Liver (tissue), 9 donors: ENCODE results near the gene ABCB4. TPM values are rescaled to one million over a fixed set of nuclear protein-coding genes. Genes with fewer than 3 reads are reported as not detected.

Source experiments
- DNase-seq: peaks from one replicate; pipeline ENCODE4 v3.0.0-alpha.2; 2017; ENCODE audit warnings: low spot score
- H3K27ac ChIP-seq, 2 donors: one replicate each; pipeline ENCODE4 v1.7.0; 2013; ENCODE audit warnings: inconsistent platforms in 2 of 2, low read length in 2 of 2, control low read depth in 1 of 2, low read depth in 1 of 2, mild to moderate bottlenecking in 1 of 2
- H3K27me3 ChIP-seq, 4 donors: one replicate each; pipeline versions ENCODE4 v1.6.1 to v1.7.0; 2013; ENCODE audit warnings: low read length in 3 of 4, inconsistent platforms in 1 of 4, mild to moderate bottlenecking in 1 of 4, moderate library complexity in 1 of 4; ENCODE audit not compliant: control insufficient read depth in 4 of 4, insufficient read depth in 4 of 4
- H3K36me3 ChIP-seq, 4 donors: one replicate each; pipeline versions ENCODE4 v1.6.1 to v1.7.0; 2013; ENCODE audit warnings: low read length in 3 of 4, mild to moderate bottlenecking in 3 of 4, low read depth in 1 of 4, moderate library complexity in 1 of 4; ENCODE audit not compliant: control insufficient read depth in 4 of 4, insufficient read depth in 3 of 4
- H3K4me1 ChIP-seq, 4 donors: one replicate each; pipeline versions ENCODE4 v1.6.1 to v1.7.0; 2013; ENCODE audit warnings: low read length in 3 of 4, mild to moderate bottlenecking in 3 of 4, moderate library complexity in 1 of 4; ENCODE audit not compliant: control insufficient read depth in 4 of 4, insufficient read depth in 4 of 4
- H3K4me3 ChIP-seq, 3 donors: one replicate each; pipeline versions ENCODE4 v1.6.1 to v1.7.0; 2013; ENCODE audit warnings: low read length in 3 of 3, control low read depth in 1 of 3, low read depth in 1 of 3, mild to moderate bottlenecking in 1 of 3
- H3K9ac ChIP-seq, 2 donors: one replicate each; pipeline ENCODE4 v1.7.0; 2013; ENCODE audit warnings: low read length in 2 of 2, mild to moderate bottlenecking in 2 of 2, moderate library complexity in 2 of 2, control low read depth in 1 of 2, low read depth in 1 of 2
- H3K9me3 ChIP-seq, 4 donors: one replicate each; pipeline versions ENCODE4 v1.6.1 to v1.7.0; 2013; ENCODE audit warnings: low read length in 3 of 4; ENCODE audit not compliant: control insufficient read depth in 4 of 4
- EGR1 ChIP-seq, 2 donors: IDR thresholded peaks; 2 replicates each; pipeline ENCODE4 v1.6.1; 2016 to 2018; ENCODE audit warnings: antibody characterized with exemption in 2 of 2, low read depth in 2 of 2
- FOXA1 ChIP-seq: IDR thresholded peaks from 2 replicates; pipeline ENCODE4 v1.6.1; 2016; ENCODE audit warnings: antibody characterized with exemption
- FOXA2 ChIP-seq: IDR thresholded peaks from 2 replicates; pipeline ENCODE4 v1.6.1; 2016; ENCODE audit warnings: antibody characterized with exemption
- GABPA ChIP-seq, 2 donors: IDR thresholded peaks in 1 of 2; conservative IDR thresholded peaks in 1 of 2; 2 replicates each; pipeline ENCODE4 v1.6.1; 2016; ENCODE audit warnings: antibody characterized with exemption in 2 of 2, mild to moderate bottlenecking in 1 of 2, moderate library complexity in 1 of 2
- HNF4A ChIP-seq, 2 donors: conservative IDR thresholded peaks; 2 replicates each; pipeline ENCODE4 v1.6.1; 2016; ENCODE audit warnings: antibody characterized with exemption in 2 of 2, mild to moderate bottlenecking in 2 of 2
- HNF4G ChIP-seq: IDR thresholded peaks from 2 replicates; pipeline ENCODE4 v1.6.1; 2016; ENCODE audit warnings: antibody characterized with exemption
- JUND ChIP-seq, 2 donors: IDR thresholded peaks; 2 replicates each; pipeline ENCODE4 v1.6.1; 2016; ENCODE audit warnings: antibody characterized with exemption in 2 of 2
- NR2F2 ChIP-seq: IDR thresholded peaks from 2 replicates; pipeline ENCODE4 v1.6.1; 2016; ENCODE audit warnings: antibody characterized with exemption
- RAD21 ChIP-seq, 2 donors: IDR thresholded peaks; 2 replicates each; pipeline ENCODE4 v1.6.1; 2016; ENCODE audit warnings: antibody characterized with exemption in 2 of 2, mild to moderate bottlenecking in 2 of 2
- RXRA ChIP-seq, 2 donors: IDR thresholded peaks; 2 replicates each; pipeline ENCODE4 v1.6.1; 2017 to 2018; ENCODE audit warnings: antibody characterized with exemption in 2 of 2, mild to moderate bottlenecking in 1 of 2
- SP1 ChIP-seq: IDR thresholded peaks from 2 replicates; pipeline ENCODE4 v1.6.1; 2018; ENCODE audit warnings: antibody characterized with exemption, mild to moderate bottlenecking
- TAF1 ChIP-seq: conservative IDR thresholded peaks from 2 replicates; pipeline ENCODE4 v1.6.1; 2016; ENCODE audit warnings: antibody characterized with exemption, mild to moderate bottlenecking
- YY1 ChIP-seq: IDR thresholded peaks from 2 replicates; pipeline ENCODE4 v1.6.1; 2016; ENCODE audit warnings: antibody characterized with exemption, mild to moderate bottlenecking
- WGBS: extraction: QIAGEN DNeasy Blood & Tissue Kit; methylation state at CpG from one replicate; pipeline ENCODE4 v1.1.7; 2013; 5-methylcytosine and 5-hydroxymethylcytosine counted together
- polyA plus RNA-seq, 2 donors: library from polyadenylated mRNA; stranded (reverse) in 1 of 2; unstranded in 1 of 2; fragments of 200-250 nt in 1 of 2; fragments of >200 nt in 1 of 2; fragmentation: Nextera tagmentation in 1 of 2; extraction: Ambion mirVana in 1 of 2; gene quantifications; one replicate each; pipeline versions ENCODE4 v1.2.1 to v1.2.3, GENCODE V29; 2013 to 2015
- total RNA-seq, 2 donors: library from RNA; depleted of rRNA; stranded (reverse); fragments of >200 nt; gene quantifications; one replicate each; pipeline ENCODE4 v1.2.3, GENCODE V29; 2014
- TF ChIP-seq, protein P1 (sequence below): IDR thresholded peaks from 2 replicates; pipeline ENCODE4 v1.6.1; 2016; ENCODE audit warnings: antibody characterized with exemption
- TF ChIP-seq, protein P2 (sequence below): IDR thresholded peaks from 2 replicates; pipeline ENCODE4 v1.6.1; 2016; ENCODE audit warnings: antibody characterized with exemption
- TF ChIP-seq, protein P3 (sequence below): IDR thresholded peaks from 2 replicates; pipeline ENCODE4 v1.6.1; 2016; ENCODE audit warnings: antibody characterized with exemption
- TF ChIP-seq, protein P4 (sequence below): IDR thresholded peaks from 2 replicates; pipeline ENCODE4 v1.6.1; 2016; ENCODE audit warnings: antibody characterized with exemption, mild to moderate bottlenecking
- TF ChIP-seq, protein P5 (sequence below): fragments of 150-350 bp; IDR thresholded peaks from 2 replicates; pipeline ENCODE4 v1.5.1; 2017; ENCODE audit warnings: improper control_type of control experiment, low read depth, low read length; ENCODE audit not compliant: missing input control
- donor health status: healthy.
- donor health status: healthy.
- donor health status: healthy.
- donor health status: healthy.
- donor health status: healthy.

Gene ABCB4
- total and polyA plus RNA-seq, 4 donors = 6.7 to 409 (median 77.6) TPM

DNA sequence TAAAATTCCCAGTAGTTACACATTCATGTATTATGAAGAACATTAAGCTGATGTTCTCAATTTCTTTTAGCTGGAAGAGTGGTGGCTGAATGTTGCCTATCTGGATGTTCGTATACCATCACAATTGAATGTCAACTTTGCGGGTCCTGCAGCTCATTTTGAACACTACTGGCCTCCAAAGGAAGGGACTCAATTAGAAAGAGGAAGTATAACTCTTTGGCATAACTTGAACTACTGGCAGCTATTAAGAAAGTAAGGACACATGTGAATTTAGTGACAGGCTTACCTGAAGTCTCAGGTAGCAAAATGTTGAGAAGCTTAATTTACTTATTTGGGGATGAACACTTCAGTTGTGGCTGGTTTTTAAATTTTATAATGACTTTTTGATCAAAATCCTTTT, 114.2 kb downstream of the ABCB4 start:
- no peak for TF ChIP-seq TAF1
- no peak for TF ChIP-seq FOXA2
- TF ChIP-seq YY1 = no peak
- TF ChIP-seq SP1 = no peak
- TF ChIP-seq, protein P1, sequence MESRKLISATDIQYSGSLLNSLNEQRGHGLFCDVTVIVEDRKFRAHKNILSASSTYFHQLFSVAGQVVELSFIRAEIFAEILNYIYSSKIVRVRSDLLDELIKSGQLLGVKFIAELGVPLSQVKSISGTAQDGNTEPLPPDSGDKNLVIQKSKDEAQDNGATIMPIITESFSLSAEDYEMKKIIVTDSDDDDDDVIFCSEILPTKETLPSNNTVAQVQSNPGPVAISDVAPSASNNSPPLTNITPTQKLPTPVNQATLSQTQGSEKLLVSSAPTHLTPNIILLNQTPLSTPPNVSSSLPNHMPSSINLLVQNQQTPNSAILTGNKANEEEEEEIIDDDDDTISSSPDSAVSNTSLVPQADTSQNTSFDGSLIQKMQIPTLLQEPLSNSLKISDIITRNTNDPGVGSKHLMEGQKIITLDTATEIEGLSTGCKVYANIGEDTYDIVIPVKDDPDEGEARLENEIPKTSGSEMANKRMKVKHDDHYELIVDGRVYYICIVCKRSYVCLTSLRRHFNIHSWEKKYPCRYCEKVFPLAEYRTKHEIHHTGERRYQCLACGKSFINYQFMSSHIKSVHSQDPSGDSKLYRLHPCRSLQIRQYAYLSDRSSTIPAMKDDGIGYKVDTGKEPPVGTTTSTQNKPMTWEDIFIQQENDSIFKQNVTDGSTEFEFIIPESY = no peak
- TF ChIP-seq, protein P2, sequence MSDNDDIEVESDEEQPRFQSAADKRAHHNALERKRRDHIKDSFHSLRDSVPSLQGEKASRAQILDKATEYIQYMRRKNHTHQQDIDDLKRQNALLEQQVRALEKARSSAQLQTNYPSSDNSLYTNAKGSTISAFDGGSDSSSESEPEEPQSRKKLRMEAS = no peak
- no peak for TF ChIP-seq GABPA (IDR thresholded peaks at IDR 0.05 in 1 of 2, conservative IDR thresholded peaks at IDR 0.05 in 1 of 2)
- TF ChIP-seq, protein P3, sequence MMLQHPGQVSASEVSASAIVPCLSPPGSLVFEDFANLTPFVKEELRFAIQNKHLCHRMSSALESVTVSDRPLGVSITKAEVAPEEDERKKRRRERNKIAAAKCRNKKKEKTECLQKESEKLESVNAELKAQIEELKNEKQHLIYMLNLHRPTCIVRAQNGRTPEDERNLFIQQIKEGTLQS = no peak
- TF ChIP-seq EGR1 (IDR thresholded peaks at IDR 0.05; ENCODE audit: low read depth in 2 of 2) = no peak
- TF ChIP-seq NR2F2 = no peak
- TF ChIP-seq, protein P4, sequence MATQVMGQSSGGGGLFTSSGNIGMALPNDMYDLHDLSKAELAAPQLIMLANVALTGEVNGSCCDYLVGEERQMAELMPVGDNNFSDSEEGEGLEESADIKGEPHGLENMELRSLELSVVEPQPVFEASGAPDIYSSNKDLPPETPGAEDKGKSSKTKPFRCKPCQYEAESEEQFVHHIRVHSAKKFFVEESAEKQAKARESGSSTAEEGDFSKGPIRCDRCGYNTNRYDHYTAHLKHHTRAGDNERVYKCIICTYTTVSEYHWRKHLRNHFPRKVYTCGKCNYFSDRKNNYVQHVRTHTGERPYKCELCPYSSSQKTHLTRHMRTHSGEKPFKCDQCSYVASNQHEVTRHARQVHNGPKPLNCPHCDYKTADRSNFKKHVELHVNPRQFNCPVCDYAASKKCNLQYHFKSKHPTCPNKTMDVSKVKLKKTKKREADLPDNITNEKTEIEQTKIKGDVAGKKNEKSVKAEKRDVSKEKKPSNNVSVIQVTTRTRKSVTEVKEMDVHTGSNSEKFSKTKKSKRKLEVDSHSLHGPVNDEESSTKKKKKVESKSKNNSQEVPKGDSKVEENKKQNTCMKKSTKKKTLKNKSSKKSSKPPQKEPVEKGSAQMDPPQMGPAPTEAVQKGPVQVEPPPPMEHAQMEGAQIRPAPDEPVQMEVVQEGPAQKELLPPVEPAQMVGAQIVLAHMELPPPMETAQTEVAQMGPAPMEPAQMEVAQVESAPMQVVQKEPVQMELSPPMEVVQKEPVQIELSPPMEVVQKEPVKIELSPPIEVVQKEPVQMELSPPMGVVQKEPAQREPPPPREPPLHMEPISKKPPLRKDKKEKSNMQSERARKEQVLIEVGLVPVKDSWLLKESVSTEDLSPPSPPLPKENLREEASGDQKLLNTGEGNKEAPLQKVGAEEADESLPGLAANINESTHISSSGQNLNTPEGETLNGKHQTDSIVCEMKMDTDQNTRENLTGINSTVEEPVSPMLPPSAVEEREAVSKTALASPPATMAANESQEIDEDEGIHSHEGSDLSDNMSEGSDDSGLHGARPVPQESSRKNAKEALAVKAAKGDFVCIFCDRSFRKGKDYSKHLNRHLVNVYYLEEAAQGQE = no peak
- TF ChIP-seq HNF4A (conservative IDR thresholded peaks at IDR 0.05) = no peak
- TF ChIP-seq HNF4G = no peak
- no peak for TF ChIP-seq FOXA1
- no peak for TF ChIP-seq RXRA (IDR thresholded peaks at IDR 0.05)
- TF ChIP-seq RAD21 (IDR thresholded peaks at IDR 0.05) = no peak
- TF ChIP-seq, protein P5, sequence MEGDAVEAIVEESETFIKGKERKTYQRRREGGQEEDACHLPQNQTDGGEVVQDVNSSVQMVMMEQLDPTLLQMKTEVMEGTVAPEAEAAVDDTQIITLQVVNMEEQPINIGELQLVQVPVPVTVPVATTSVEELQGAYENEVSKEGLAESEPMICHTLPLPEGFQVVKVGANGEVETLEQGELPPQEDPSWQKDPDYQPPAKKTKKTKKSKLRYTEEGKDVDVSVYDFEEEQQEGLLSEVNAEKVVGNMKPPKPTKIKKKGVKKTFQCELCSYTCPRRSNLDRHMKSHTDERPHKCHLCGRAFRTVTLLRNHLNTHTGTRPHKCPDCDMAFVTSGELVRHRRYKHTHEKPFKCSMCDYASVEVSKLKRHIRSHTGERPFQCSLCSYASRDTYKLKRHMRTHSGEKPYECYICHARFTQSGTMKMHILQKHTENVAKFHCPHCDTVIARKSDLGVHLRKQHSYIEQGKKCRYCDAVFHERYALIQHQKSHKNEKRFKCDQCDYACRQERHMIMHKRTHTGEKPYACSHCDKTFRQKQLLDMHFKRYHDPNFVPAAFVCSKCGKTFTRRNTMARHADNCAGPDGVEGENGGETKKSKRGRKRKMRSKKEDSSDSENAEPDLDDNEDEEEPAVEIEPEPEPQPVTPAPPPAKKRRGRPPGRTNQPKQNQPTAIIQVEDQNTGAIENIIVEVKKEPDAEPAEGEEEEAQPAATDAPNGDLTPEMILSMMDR = no peak
- no peak for TF ChIP-seq JUND (IDR thresholded peaks at IDR 0.05)
- no peak overlapping the region for H3K9ac ChIP-seq
- no peaks in the 10 kb centered on the region for H3K27me3 ChIP-seq
- H3K27ac ChIP-seq = no peak overlapping the region
- H3K4me3 ChIP-seq = no peak overlapping the region
- DNase-seq = no peak
- peaks cover 3 to 27% (median 14%) of the 10 kb centered on the region in 4 donors for H3K36me3 ChIP-seq
- no peaks in the 10 kb centered on the region for H3K9me3 ChIP-seq
- WGBS = 98% methylated on average over 2 of the region's 2 CpGs
- H3K4me1 ChIP-seq = peaks cover 0 to 14% (median 8%) of the 10 kb centered on the region in 4 donors
